NCI-H146 treated with DMSO at 0.1 percent for 48 hours (cell line): ENCODE data around the gene DLGAP1.
A peak's percentile ranks its signal among the peaks of the same experiment; 100 is the strongest.
"Not testable (repeated sequence)": the region's sequence is repeated elsewhere in the genome, so short reads cannot be mapped to it uniquely, and the experiment has no call there.

ENCODE experiments used
- DNase-seq: peaks from one replicate; lab custom pipeline; 2025; ENCODE audit not compliant: unreplicated experiment; lab: John Stamatoyannopoulos, UW

DLGAP1 gene

DNA sequence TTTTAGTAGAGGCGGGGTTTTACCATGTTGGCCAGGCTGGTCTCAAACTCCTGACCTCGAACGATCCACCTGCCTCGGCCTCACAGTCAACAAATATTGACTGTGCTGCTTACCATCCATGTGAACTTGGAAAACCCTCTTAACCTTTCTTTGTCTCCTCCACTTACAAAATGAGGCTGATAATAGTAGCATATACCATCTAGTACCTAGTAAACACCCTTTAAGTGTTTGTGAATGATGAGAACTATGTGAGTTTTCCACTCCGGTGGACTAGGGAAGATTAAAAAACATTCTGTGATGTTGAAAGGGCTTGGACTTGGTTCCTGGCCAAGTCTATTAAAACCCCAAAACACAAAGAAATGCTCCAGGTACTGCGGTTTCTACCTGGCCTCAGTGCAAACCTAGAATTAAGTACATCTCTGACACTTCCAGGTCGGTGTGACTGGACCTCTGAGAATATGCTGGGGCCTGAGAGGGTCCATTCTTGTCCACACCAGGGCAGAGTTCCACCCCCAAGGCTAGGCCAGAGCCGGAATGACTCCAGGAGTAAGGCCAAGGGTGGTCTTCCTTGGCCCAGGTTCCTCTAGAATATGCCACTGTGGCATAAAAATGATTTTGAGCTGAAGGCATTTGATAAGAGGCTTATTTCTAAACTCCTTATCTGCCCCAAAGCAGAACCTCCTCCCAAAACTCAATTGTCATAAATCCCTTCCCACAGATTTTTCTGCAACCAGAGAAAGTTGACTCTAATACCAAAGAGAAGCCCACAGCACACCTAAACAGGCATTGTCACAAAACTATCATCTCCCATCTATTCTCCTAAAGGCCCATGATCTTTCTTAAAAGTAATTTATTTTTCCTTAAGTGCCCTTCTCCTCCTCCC, 787.6 kb downstream of the DLGAP1 start:
- DNase-seq = no peak

DNA sequence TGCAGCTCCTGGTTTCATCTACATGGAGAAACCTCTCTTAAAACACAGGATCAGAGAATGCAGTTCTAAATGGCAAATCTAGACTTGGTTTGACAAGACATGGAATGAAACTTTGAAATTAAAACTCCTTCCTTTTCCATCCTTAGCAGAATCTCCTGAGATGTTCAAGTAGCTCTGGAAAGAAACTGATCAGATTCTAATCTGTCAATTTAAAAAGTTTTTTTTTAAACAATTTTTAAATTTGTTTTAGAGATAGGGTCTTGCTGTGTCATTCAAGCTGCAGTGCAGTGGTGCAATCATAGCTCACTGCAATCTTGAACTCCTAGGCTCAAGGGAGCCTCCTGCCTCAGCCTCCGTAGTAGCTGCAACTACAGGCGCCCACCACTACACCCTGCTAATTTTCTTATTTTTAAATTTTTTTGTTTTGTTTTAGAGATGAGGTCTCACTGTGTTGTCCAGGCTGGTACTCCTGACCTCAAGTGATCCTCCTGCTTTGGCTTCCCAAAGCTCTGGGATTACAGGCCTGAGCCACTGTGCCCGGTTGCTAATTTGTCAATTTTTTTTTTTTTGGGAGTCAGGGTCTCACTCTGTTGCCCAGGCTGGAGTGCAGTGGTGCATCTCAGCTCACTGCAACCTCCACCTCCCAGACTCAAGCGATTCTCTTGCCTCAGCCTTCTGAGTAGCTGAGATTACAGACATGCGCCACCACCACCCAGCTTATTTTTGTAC, 788.4 kb downstream of the DLGAP1 start:
- DNase-seq = no peak

DNA sequence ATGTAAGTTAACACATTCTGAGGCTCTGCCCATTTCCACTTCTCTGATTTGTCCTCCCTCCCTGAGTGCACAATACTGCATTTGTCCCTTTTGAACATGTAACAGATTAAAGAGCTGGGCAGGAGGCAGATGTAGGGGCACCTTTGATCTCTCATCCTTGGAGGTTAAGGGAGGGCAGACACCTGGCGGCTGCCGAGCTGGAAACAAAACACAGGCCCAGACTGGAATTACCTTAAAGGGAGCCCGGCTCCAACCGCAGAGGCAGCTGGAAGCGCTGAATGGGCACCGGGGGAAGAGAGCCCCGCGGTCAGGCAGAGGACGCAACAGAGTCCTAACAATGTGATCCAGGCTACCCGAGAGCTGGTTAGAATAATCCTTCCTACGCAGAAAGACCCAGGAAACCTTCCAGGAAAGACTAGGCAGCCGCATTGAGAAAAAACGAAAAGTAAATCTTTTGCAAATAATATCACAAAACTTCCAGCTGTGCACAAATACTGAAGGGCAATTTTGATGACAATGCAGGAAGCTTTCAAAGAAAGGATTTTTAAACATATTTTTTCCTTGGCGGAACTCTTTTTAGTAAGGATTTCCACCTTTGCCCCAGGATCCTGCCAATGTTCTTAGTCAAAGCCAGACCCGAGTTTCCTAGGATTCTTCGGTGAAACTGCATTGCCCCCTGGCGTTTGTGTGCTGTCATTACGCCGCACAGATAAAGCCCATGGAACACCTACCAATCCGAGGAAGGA, 789.2 kb downstream of the DLGAP1 start:
- peak; percentile 91 for DNase-seq

DNA sequence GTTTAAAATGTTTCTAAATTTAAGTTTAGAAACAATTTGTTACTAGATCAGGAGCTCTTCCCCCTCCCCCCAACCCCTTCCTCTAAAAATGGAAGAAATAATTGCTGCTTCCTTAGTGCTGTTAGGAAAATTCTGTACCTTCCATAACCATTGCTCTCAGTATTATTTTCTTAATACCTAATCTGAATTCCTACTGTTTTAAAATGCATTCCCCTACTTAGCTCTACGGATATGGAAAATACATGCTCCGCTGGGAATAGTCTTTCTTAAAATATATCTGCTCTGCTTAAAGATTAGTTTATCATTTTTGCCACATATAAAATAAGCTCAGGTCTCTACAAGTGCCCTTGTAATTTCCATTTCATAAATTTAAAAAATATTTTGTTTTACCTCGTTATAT, 789.9 kb downstream of the DLGAP1 start:
- DNase-seq = no peak

DNA sequence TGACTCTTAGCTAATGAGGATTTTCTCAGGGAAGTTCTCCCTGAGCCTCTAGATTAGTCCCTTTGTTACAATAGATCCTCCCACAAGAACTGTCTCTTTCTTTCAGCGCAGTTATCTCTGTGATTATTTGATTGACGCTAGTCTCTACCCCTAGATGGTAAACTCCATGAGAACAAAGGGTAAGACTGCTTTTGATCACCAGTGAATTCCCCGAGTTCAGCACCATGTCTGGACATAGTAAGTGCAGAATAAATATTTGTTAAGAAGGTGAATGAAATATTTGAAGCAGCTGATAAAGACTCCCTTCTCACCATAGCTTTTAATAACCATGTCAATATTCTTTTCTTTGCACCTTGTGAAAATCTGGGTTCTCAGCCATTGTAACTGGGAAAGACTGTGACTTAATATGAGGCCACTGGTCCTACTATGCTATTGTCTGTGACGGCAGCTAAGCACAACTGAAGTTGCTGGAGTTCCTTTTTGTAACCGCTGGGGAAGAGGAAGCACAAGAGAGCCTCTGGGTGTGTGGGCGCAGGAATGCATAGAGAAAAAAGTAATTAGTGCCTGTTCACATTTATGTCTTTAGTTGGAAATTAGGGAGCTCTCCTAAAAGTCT, 790.4 kb downstream of the DLGAP1 start:
- no peak for DNase-seq

DNA sequence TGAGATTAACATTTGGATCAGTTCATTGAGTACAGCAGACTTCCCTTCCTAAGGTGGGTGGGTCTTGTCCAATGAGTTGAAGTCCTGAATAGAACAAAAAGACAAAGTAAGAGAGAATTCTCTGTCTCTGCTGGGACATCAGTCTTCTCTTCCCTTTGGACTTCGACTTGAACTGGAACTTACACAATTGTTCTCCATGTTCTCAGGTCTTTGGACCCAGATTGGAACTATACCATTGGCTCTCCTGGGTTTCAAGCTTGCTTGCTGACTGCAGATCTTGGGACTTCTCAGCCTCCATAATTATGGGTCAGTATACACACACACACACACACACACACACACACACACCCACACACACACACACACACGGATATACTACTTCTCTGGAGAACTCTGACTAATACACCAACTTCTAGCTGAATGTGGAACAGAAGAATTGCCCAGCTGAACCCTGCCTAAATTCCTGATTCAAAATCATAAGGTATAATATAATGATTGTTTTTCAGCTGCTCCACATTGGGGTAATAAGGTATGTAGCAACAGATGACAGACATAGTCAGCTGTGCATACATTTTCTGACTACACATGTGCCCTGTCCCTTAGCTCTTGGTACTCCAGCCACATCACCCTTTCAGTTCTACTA, 791.1 kb downstream of the DLGAP1 start:
- no peak for DNase-seq

DNA sequence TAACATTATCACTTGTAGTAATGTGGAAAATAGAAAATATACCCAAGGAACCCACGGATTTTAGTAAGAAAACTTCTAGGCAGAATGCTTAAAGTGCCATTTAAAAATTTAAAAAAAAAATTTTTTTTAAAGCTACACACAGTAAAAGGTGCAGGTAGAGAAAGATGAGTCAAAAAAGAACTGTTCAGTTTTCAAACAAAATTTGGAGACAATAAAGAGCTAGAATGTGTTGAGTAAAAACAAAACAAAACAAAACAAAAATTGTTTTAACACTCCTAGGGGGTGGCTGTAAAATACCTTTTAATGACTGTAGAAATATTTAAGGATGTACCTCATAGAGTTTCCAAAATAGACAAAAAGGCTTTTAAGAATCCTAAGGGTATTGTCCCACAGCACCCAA, 793.1 kb downstream of the DLGAP1 start:
- DNase-seq = no peak

DNA sequence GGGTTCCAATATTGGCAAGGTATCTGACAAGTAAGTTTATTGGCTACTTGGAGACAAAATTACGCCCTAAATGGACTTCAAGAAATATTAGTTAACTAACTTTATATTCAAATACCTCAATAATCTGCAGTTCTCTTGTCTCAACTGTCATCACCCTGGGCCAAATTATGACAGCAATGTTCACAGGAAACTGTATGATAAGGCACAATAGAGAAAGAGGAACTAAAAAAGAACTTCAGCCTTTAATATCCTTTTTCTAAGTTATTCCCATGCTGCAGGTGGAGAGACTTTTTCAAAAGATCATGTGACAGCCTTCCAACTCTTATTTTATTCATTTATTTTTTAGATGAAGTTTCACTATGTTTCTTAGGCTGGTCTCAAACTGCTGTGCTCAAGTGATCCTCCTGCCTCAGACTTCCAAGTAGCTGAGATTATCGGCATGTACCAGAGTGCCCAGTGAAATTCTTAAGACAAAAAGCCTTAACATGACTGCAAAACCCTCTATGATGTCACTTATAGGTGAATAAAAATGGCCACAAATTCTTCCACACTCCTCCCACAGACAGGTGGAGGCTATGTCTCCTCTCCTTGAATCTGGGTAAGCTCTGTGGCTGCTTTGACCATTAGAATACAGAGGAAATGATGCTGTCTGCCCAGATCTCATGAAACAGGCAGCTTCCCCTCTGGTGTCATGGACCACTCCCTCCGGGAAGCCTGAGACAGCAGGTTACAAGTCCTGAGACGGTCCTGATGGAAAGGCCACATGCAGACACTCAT, 794.2 kb downstream of the DLGAP1 start:
- no peak for DNase-seq

DNA sequence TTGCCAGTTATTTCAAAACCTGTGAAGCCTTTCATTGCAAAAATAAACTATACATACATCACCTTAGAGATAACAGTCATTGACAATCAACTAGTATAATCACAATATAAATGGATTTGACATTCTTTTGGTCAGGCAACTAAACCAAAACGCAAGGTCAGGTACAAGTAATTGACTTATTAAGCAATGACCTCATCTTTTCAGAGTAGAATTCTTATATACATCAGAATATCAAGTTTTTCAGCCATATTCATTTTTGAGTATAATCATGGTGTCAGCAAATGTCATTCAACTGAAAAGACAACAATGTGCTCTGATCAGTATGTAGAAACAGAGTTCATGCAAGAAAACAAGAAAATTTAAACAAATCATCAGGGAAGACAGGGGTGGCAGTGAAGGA, 796.6 kb downstream of the DLGAP1 start:
- no peak for DNase-seq

DNA sequence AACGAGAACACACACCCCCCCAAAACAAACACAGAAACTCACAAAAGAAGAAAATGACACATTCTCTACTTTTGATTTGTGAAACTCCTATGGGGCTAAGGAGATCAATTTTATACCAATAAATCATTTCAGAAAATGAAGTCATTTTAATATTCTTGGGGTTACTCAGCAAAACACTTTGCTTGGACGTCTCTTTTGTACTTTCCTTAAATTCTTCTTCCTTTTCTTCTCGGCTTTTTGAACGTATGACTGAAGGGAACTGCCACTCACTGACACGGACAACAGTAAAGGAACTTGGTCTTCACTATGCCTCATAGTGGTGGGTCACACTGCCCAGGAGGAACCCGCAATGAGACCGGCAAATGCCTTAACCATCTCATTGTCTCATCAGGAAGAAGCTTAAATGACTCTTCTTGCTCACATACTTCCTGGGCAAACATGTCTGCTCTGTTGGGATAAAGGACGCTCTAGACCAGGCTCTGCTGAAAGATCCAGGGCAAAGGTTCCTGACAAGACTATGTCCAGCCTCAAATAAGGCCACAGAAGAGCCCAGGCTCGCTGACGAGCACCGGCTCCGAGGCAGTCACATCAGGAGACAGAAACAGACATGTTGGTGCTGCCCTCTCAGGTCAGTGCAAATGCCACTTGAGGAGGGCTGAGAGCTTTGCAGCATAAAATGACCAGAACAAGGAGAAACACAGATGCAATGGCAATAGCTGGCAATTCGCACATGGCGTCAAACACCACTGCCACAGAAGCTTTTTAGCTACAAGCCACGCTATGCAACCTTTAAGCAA, 799.7 kb downstream of the DLGAP1 start:
- DNase-seq = no peak

DNA sequence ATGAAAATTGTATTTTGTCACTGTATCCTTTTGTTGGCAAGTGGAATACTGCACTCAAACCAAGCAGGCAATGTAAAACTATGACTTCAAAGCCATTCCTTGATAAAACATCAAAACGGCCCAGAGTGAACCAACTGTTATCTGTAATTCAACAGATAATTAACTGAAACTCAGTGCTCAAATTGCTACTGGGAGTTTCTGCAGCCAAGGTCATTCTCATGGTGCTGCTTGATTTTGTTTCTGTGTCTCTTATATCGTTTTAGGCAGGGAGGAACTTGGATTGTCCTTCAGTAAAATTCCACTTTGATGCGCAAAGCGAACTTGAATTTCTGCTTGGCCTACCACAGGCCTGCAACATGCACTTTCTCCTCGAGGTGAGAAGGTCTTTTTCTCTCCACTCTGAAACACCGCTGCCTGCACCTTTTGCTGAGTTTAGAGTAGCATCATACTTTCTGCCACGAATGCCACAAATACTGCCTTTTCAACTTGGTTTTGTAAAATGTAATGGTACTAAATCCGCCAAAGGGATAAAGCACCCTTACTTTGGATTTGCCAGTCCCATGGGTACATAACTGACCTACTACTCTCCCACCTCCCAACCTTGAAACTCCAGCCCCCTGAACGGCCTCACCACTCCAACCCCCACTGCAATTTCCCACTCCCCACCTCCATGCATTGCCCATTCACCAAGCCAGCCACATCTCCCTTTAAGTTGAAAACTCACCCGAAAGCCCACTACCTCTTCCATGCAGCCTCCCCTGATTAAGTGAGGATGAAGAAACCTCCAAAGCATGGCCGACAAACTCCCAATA, 800.5 kb downstream of the DLGAP1 start:
- no peak for DNase-seq

DNA sequence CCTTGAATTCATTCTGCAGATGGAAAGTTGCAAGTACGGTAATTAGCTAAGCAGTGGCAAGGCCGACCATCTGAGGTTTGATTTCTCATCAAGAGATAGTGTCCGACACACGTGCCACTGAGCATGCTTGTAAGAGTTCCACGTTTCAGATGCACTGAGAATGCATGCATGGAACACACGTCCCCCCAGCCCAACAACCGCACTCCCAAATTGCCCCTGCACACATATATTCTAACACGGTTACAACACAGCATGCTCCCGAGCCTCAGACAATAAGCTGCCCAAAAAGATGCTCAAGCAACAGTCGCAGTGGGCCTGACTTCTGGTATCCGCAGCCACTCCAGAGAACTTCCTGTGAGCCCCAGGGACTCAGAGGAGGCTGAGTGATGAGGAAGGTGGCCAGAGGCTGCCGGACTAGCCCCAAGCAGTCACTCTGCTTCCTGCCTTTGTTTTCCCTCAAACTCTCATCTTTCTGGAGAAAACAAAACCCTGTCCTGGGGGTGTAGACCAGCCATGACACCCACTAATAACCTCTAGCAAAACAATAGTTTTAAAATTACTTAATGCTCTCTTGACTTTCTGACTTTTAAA, 801.2 kb downstream of the DLGAP1 start:
- DNase-seq = no peak

DNA sequence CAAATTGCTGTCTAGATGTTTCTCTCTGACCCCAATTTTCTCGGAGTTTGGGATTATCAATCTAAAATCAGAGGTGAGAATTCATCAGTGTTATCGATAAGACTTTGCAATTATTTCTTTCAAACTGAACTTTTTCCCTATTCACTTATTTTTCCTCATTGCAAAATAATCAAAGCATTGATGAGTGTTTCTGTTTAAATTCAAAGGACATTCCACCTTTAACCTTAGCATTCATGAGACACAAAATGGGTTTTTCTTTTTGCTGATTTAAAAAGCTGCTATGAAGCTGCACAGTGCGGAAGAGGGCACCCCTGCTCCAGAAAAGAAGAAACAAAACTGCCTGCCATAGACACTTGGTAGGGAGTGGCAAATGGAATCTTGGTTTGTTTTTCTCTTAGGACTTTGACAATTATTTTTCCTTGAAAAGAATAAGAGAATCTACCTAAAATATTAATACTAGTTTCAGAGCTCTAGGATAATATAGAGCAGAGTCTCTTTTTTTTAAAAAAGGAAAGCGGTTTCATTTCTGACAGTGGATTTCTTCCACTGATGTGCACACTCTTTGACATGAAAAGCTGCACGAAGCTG, 801.8 kb downstream of the DLGAP1 start:
- no peak for DNase-seq

DNA sequence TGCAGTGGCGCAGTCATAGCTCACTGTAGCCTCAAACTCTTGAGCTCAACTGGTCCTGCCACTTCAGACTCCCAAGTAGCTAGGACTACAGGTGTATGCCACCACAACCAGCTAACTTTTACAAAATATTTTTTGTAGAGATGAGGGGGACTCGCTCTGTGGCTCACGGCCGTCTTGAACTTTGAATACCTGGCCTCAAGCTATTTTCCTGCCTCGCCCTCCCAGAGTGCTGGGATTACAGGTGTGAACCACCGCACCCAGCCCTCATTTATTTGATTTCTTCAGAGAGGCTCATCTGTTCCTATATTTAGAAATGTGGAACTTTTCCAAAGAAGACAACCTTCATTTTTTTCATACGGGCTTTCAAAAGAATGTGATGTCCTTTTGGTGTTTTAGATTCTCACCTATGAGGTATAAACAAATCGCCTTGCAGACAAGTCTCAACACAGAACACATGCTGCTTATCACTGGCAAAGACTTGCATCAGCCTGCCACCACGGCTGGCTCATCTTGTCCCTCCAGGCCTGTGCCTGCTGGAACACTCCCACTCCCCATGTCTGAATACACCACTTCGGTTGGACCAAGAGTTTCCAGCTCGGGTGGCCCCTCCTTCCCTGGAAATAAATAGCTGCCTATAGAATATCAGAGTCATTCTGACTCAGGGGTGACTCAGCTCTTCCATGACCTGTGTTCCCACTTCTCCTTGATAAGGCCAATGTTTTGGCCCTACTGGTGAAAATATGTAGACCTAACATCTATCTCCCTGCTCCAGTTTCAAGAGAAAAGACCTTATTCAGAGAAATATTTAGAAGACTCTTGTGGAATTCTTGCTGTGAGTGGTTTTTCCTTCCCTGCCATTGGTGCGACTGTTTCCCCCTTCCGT, 802.5 kb downstream of the DLGAP1 start:
- DNase-seq = no peak

DNA sequence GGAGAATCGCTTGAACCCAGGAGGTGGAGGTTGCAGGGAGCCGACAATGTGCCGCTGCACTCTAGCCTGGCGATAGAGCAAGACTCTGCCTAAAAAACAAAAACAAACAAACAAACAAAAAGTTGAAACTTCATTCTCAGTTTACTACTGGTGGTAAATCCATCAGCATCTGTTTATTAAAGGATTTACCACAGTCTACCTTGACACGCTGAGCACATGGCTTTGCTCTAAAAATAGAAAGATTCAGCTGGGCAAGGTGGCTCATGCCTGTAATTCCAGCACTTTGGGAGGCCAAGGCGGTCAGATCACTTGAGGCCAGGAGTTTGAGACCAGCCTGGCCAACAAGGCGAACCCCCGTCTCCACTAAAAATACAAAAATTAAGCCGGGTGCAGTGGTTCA, 803.8 kb downstream of the DLGAP1 start:
- no peak for DNase-seq

DNA sequence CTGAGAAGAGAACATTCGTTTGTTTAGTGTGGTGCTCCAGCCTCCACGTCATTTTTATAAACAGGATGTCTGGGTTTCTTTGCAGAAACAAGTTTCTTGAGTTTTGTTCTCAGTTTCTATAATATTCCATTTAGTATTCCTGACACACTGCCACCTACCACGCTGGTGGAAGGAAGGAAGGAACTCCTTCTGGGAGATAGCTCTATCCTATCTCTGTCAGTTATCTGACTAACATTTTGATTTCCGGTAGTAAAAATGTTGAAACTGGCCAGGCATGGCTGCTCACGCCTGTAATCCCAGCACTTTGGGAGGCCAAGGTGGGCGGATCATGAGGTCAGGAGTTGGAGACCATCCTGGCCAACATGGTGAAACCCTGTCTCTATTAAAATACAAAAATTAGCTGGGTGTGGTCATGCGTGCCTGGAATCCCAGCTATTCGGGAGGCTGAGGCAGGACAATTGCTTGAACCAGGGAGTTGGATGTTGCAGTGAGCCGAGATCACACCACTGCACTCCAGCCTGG, 804.5 kb downstream of the DLGAP1 start:
- not testable (repeated sequence) for DNase-seq
